ENCODE results near the gene TBK1.

TBK1 gene

DNA sequence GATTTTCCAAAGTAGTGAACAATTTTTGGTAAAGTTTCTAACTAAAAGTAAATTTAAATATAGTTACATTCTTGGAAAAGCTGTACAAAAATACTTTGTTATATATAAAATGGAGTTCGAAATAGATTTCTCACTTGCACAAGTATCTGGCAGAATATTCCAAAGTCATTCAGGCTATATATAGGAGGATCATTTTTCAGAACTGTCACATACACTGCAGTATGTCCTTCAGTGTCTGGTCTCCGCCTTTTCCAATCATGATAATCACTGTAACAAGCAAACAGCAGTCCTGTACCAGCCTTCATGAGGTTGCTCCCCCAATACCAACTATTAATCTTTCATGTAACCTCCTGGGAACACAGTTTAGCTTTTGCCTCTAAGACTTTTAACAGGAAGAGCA lies 18.6 kb downstream of the TBK1 start:
- in situ Hi-C loops (cut with MboI; ENCODE audit: low pct_unique_long_range_greater_than_20kb, low sequenced_read_pairs, unreplicated experiment) = no loop called here
- no peak for DNase-seq (ENCODE audit: low spot score)
- TF ChIP-seq CTCF (IDR thresholded peaks at IDR 0.05; ENCODE audit: extremely low read depth, insufficient read depth, missing control alignments) = no peak

GRCh38 chr12:64473176-64473575 lies 21.3 kb downstream of the TBK1 start:
- TF ChIP-seq CTCF (IDR thresholded peaks at IDR 0.05; ENCODE audit: extremely low read depth, insufficient read depth, missing control alignments) = no peak
- no peak for DNase-seq (ENCODE audit: low spot score)
- in situ Hi-C loops (cut with MboI; ENCODE audit: low pct_unique_long_range_greater_than_20kb, low sequenced_read_pairs, unreplicated experiment) = no loop called here

- in situ Hi-C loops (cut with MboI; ENCODE audit: low pct_unique_long_range_greater_than_20kb, low sequenced_read_pairs, unreplicated experiment) = no loop called here
- DNase-seq (ENCODE audit: low spot score) = no peak
- TF ChIP-seq CTCF (IDR thresholded peaks at IDR 0.05; ENCODE audit: extremely low read depth, insufficient read depth, missing control alignments) = no peak
Measured at GRCh38 chr12:64475518-64475917, 23.6 kb downstream of the TBK1 start.

GRCh38 chr12:64476844-64477243 lies 24.9 kb downstream of the TBK1 start:
- no peak for TF ChIP-seq CTCF (IDR thresholded peaks at IDR 0.05; ENCODE audit: extremely low read depth, insufficient read depth, missing control alignments)
- in situ Hi-C loops (cut with MboI; ENCODE audit: low pct_unique_long_range_greater_than_20kb, low sequenced_read_pairs, unreplicated experiment) = no loop called here
- DNase-seq (ENCODE audit: low spot score) = no peak

GRCh38 chr12:64478661-64479060 lies 26.7 kb downstream of the TBK1 start:
- no peak for DNase-seq (ENCODE audit: low spot score)
- in situ Hi-C loops (cut with MboI; ENCODE audit: low pct_unique_long_range_greater_than_20kb, low sequenced_read_pairs, unreplicated experiment) = no loop called here
- no peak for TF ChIP-seq CTCF (IDR thresholded peaks at IDR 0.05; ENCODE audit: extremely low read depth, insufficient read depth, missing control alignments)

- no peak for DNase-seq (ENCODE audit: low spot score)
- no peak for TF ChIP-seq CTCF (IDR thresholded peaks at IDR 0.05; ENCODE audit: extremely low read depth, insufficient read depth, missing control alignments)
- in situ Hi-C loops (cut with MboI; ENCODE audit: low pct_unique_long_range_greater_than_20kb, low sequenced_read_pairs, unreplicated experiment) = no loop called here
Measured at GRCh38 chr12:64480148-64480547, 28.2 kb downstream of the TBK1 start.

DNA sequence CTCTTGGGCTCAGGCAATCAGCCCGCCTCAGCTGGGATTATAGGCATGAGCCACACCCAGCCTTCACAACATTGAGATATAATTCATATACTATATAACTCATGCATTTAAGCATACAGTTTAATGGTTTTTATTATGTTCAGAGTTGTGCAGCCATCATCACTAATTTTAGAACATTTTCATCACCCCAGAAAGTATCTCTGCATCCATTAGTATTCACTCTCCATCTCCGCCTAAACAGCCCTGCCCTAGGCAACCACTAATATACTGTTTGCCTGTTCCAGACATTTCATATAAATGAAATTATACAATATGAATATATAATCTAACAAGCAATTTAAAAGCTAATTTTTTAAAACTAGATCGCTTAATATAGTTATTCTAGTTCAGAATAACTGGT lies 34.7 kb downstream of the TBK1 start:
- DNase-seq (ENCODE audit: low spot score) = no peak
- TF ChIP-seq CTCF (IDR thresholded peaks at IDR 0.05; ENCODE audit: extremely low read depth, insufficient read depth, missing control alignments) = no peak
- in situ Hi-C loops (cut with MboI; ENCODE audit: low pct_unique_long_range_greater_than_20kb, low sequenced_read_pairs, unreplicated experiment) = no loop called here
